GM18873 (cell line): Measurements from ENCODE around the gene BRPF3.

Source experiments
- ATAC-seq: cut with Tn5 transposase; IDR thresholded peaks from one replicate; pipeline ENCODE4 v1.9.1; 2021; ENCODE audit warnings: mild to moderate bottlenecking, moderate library complexity, moderate number of reproducible peaks; ENCODE audit not compliant: unreplicated experiment, low FRiP score

Gene BRPF3

GRCh38 chr6:36266913-36267644, 70.5 kb downstream of the BRPF3 start:
- ATAC-seq = no peak

DNA sequence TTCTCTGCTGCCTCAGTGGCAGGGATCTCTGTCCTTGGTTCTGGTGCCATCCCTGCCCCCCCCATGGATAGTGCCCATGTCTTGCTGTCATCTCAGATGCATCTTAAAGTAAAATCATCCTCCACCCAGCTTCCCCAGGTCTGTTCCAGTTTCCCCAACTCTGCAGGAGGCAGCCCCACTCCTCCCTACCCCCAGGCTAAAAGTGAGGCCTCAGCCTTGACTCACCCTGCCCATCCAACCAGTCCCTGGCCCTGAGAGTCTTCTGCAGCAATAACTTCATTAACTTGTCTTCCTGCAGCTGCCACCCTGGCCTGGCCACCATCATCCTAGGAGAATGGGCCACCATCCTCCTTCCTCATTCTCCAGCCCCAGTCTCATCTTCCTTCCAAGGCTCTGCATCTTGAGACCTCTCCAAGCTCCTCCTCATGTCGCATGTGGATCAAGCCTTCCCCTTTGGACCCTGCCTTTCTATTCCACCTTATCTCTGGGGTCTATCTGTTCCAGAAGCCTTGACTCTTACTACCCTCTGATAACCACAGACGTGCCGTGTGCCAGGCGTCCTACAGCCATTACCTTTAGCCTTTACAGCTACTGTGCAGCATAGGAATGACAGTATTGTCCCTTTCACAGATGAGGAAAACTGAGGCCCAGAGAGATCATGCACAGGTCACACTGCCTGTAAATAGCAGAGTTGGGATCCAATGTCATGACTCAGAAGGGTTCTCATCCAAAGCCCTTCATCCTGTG, 71.4 kb downstream of the BRPF3 start:
- no peak for ATAC-seq

DNA sequence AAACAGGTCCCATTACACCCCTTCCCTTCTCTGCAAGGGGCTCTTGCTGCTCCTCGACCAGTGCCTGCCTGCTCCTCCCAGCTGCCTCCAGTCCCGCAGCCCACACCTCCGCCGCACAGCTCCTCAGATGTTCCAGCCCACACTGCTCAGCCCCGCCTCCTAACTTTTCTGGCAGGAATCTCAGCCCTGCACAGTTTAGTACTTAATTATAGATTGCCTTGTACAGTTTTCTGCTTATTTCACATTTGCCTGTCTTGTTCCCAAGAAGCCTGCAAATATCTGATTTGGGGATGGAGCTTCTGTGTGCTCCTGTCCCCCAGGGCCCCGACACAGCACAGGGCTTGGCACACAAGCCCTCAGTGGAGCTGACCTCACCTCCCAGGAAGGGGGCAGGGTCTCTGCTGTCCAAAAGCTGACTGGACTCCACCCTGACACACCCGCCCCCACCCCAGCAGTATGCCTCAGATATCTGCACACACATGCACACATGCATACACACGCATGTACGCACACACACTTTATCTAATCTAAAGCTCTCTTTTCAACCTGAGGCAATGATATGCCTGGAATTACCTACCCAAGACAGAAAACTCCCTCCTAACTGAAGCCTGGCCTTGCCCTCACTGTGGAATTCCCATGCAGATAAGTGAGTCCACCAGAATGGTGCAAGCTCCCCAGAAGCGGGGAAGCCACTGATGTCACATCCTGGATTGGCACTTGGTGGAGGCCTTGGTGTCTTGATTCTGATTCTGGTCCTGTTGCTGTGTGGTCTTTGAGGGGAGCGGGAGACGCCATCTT, 72.1 kb downstream of the BRPF3 start:
- no peak for ATAC-seq

GRCh38 chr6:36269834-36270705, 73.5 kb downstream of the BRPF3 start, which contains the start of gene PNPLA1:
Gene PNPLA1 (plus strand): TSS chr6:36270060. CDS start chr6:36270460, 400 bp downstream.
- no peak for ATAC-seq

- no peak for ATAC-seq
Measured at GRCh38 chr6:36272234-36272633, 75.7 kb downstream of the BRPF3 start.

GRCh38 chr6:36273067-36273466, 76.5 kb downstream of the BRPF3 start:
- no peak for ATAC-seq

- no peak for ATAC-seq
Measured at GRCh38 chr6:36273802-36274514, 77.4 kb downstream of the BRPF3 start.

GRCh38 chr6:36276581-36277536, 80.3 kb downstream of the BRPF3 start:
- no peak for ATAC-seq

GRCh38 chr6:36277946-36278470, 81.5 kb downstream of the BRPF3 start:
- no peak for ATAC-seq

GRCh38 chr6:36280467-36280866, 83.9 kb downstream of the BRPF3 start:
- ATAC-seq = no peak

DNA sequence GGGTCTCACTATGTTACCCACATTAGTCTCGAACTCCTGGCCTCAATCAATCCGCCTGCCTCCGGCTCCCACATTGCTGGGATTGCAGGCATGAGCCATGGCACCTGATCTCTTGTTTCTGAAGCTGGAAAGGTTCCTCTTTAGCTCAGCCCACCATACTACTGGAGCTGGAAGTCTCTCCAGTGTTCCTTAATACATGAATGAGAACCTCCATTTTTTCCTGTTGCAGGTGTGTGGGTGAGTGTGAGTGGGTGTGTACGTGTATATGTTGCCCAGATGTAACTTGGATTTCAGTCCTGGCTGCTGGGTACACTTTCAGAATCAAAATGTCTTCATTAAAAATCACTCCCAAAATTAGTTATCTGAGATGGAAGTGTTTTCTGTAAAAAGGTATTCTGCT, 84.4 kb downstream of the BRPF3 start:
- no peak for ATAC-seq
